C4-2B (cell line): ENCODE measurements around the gene TSPAN18.
A peak's percentile ranks its signal among the peaks of the same experiment; 100 is the strongest.

Experiments
- H3K27ac ChIP-seq: fragments of 450-650 bp; 2 replicates; pipeline ENCODE4 v1.5.1; 2017
- ZFX ChIP-seq: fragments of 450-650 bp; IDR thresholded peaks from 2 replicates; pipeline ENCODE4 v1.6.1; 2017
- TF ChIP-seq, protein P1 (sequence below): fragments of 450-650 bp; conservative IDR thresholded peaks from 2 replicates; pipeline ENCODE4 v1.5.1; 2017; ENCODE audit warnings: mild to moderate bottlenecking

The TSPAN18 gene

DNA sequence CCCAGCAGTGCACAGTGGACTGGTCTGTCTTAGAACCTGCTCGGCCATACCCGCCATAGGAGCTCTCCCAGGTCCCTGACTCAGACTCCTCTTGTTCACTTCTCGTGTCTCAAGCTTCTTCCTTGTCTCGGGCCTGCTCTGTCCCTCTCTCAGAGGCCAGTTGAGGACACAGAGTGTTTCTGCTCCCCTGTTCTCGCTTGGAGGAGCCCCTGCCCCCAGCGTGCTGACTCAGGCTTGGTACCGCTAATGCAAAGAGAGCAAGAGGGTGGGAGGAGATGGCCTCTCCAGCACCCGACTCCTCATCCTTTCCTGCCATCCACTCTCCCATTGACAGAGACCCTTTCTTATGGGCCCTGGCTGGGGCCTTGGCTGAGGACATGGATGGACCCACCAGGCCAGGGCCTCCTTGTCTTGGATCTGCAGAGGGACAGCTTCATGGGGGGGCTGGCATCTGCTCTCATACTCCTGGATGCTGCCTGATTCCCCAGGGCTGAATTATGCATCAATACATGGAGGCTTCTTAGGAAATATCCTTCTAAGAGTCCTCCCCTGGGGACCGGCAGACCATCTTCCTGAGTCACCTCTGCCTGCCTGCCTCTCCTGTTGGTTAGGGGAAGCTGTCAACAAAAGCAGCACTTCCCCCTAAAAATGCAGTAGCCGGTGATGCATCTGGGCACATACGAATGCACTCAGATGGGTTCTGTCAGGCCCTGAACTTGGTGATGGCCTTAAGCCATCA lies 15.9 kb downstream of the TSPAN18 start:
- H3K27ac ChIP-seq: no peak overlapping the region
- TF ChIP-seq ZFX: no peak
- TF ChIP-seq, protein P1, sequence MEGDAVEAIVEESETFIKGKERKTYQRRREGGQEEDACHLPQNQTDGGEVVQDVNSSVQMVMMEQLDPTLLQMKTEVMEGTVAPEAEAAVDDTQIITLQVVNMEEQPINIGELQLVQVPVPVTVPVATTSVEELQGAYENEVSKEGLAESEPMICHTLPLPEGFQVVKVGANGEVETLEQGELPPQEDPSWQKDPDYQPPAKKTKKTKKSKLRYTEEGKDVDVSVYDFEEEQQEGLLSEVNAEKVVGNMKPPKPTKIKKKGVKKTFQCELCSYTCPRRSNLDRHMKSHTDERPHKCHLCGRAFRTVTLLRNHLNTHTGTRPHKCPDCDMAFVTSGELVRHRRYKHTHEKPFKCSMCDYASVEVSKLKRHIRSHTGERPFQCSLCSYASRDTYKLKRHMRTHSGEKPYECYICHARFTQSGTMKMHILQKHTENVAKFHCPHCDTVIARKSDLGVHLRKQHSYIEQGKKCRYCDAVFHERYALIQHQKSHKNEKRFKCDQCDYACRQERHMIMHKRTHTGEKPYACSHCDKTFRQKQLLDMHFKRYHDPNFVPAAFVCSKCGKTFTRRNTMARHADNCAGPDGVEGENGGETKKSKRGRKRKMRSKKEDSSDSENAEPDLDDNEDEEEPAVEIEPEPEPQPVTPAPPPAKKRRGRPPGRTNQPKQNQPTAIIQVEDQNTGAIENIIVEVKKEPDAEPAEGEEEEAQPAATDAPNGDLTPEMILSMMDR: no peak

DNA sequence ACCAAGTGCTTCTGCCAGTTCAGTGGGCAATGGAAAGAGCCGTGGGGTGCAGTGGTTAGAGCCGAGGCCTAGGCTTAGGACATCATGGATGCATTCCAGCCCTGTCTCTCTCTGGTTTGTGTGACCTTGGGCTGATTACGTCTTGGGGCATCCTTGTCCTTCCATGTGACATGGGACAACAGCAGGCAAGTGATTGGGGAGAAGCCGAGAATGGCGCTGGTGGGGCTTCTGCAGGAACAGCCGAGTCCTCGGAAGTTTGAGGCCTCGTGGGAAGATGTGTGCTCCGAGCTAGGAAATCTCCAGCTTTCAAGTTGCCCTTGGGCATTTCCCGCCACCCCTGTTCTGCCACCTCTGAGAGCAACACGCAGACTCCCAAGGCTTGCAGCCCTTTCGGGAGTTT lies 16.6 kb downstream of the TSPAN18 start:
- H3K27ac ChIP-seq: no peak overlapping the region
- TF ChIP-seq, protein P1: no peak
- TF ChIP-seq ZFX: no peak

- H3K27ac ChIP-seq: no peak overlapping the region
- 0 out of 2 replicates have a peak, but pooled peaks have one; percentile 5 for TF ChIP-seq ZFX
- TF ChIP-seq, protein P1: no peak
Observed at GRCh38 chr11:44743959-44744557, 17.3 kb downstream of the TSPAN18 start.

GRCh38 chr11:44746894-44747293 lies 20.1 kb downstream of the TSPAN18 start:
- no peak for TF ChIP-seq ZFX
- TF ChIP-seq, protein P1: no peak
- no peak overlapping the region for H3K27ac ChIP-seq

DNA sequence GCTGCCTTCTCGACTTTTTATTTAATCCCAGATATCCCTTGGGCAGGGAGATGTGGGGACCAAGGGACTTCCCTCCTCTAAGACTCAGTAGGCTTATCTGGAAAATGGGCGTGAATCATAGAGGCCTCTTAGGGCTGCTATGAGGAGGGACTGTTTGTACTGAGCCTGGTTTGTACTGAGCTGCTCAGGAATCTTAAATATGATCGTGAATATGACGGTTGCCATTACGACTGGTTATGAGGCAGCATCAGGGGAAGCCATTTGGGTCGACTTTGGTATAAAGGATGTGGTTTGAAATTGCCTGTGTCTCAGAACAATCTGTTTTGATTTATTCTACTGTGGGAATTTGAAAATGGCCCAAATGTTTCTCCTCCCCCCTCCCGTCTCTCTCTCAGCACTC lies 20.6 kb downstream of the TSPAN18 start:
- H3K27ac ChIP-seq: no peak overlapping the region
- TF ChIP-seq, protein P1: no peak
- no peak for TF ChIP-seq ZFX

DNA sequence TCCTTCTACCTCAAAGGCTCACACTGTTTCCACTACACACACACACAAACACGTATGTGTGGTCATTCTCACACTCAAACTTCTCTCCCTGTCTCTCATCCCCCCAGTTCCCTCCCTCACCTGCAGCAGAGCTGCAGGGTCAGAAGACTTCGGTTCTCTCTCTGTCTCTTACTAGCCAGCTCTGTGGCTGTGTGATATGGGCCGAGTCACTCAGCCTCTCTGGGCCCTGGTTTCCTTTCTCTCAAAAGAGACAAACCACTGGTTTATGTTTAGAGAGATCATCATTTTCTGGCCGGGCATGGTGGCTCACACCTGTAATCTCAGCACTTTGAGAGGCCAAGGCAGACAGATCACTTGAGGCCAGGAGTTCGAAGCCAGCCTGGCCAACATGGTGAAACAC lies 21.1 kb downstream of the TSPAN18 start:
- no peak for TF ChIP-seq ZFX
- TF ChIP-seq, protein P1: no peak
- no peak overlapping the region for H3K27ac ChIP-seq

DNA sequence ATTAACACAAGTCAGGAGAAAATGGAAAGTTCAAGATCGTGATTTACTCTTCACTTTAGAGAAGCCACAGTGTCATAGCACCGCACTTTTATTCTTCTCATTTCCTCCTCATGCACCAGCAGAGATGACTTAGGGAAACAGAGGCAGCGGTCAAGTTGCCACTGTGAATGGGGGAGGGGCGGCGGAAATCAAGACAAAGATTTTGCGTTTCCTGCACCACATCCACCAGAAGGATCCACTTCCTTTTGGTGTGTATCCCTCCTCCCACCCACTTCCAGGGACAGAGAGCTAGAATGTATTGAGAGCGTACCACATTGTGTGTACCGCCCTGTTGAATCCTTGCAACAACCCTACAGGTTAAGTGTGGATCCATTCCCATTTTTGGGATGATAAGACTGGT lies 21.8 kb downstream of the TSPAN18 start:
- no peak overlapping the region for H3K27ac ChIP-seq
- TF ChIP-seq ZFX: no peak
- TF ChIP-seq, protein P1: no peak
